HG02943 (cell line): ENCODE data around the gene SPEF2.
"Not testable (repeated sequence)": the region's sequence is repeated elsewhere in the genome, so short reads cannot be mapped to it uniquely, and the experiment has no call there.

Experiments used
- ATAC-seq: cut with Tn5 transposase; IDR thresholded peaks from one replicate; pipeline ENCODE4 v1.9.1; 2021; ENCODE audit warnings: mild to moderate bottlenecking, low read depth, moderate library complexity; ENCODE audit not compliant: unreplicated experiment

SPEF2 gene

GRCh38 chr5:35656721-35657120, 39.1 kb downstream of the SPEF2 start:
- no peak for ATAC-seq

- ATAC-seq, result no peak
These were observed 40.2 kb downstream of the SPEF2 start for GRCh38 chr5:35657877-35658276.

- no peak for ATAC-seq
These were observed 41.9 kb downstream of the SPEF2 start for GRCh38 chr5:35659556-35659955.

- ATAC-seq, result no peak
These were observed 42.8 kb downstream of the SPEF2 start for GRCh38 chr5:35660451-35660850.

- no peak for ATAC-seq
These were observed 46.9 kb downstream of the SPEF2 start for GRCh38 chr5:35664584-35664983.

GRCh38 chr5:35665096-35665495, 47.4 kb downstream of the SPEF2 start:
- ATAC-seq, result no peak

- ATAC-seq, result no peak
These were observed 50.7 kb downstream of the SPEF2 start for GRCh38 chr5:35668319-35668718.

- no peak for ATAC-seq
These were observed 51.1 kb downstream of the SPEF2 start for GRCh38 chr5:35668794-35669193.

- no peak for ATAC-seq
These were observed 54.1 kb downstream of the SPEF2 start for GRCh38 chr5:35671541-35672295.

- not testable (repeated sequence) for ATAC-seq
These were observed 54.6 kb downstream of the SPEF2 start for GRCh38 chr5:35672296-35672655.

- ATAC-seq, result no peak
These were observed 55.3 kb downstream of the SPEF2 start for GRCh38 chr5:35672995-35673394.

- no peak for ATAC-seq
These were observed 56.4 kb downstream of the SPEF2 start for GRCh38 chr5:35674049-35674448.

GRCh38 chr5:35675392-35675791, 57.7 kb downstream of the SPEF2 start:
- no peak for ATAC-seq

GRCh38 chr5:35677878-35678277, 60.2 kb downstream of the SPEF2 start:
- no peak for ATAC-seq

- no peak for ATAC-seq
These were observed 61.0 kb downstream of the SPEF2 start for GRCh38 chr5:35678661-35679060.

- no peak for ATAC-seq
These were observed 61.7 kb downstream of the SPEF2 start for GRCh38 chr5:35679357-35679756.

- no peak for ATAC-seq
These were observed 64.2 kb downstream of the SPEF2 start for GRCh38 chr5:35681911-35682310.

- no peak for ATAC-seq
These were observed 65.8 kb downstream of the SPEF2 start for GRCh38 chr5:35683466-35683865.

- no peak for ATAC-seq
These were observed 67.5 kb downstream of the SPEF2 start for GRCh38 chr5:35685161-35685560.

- no peak for ATAC-seq
These were observed 70.3 kb downstream of the SPEF2 start for GRCh38 chr5:35687961-35688360.

- no peak for ATAC-seq
These were observed 76.8 kb downstream of the SPEF2 start for GRCh38 chr5:35694481-35694880.

- no peak for ATAC-seq
These were observed 80.6 kb downstream of the SPEF2 start for GRCh38 chr5:35698047-35698808.
